ENCODE results near the gene HSPA1B. TPM values are rescaled to one million over a fixed set of nuclear protein-coding genes. Genes with fewer than 3 reads are reported as not detected.
"Not testable (repeated sequence)": the region's sequence is repeated elsewhere in the genome, so short reads cannot be mapped to it uniquely, and the experiment has no call there.

HSPA1B gene
- total RNA-seq, 1 experiment from 2014 or later, result 131 TPM

DNA sequence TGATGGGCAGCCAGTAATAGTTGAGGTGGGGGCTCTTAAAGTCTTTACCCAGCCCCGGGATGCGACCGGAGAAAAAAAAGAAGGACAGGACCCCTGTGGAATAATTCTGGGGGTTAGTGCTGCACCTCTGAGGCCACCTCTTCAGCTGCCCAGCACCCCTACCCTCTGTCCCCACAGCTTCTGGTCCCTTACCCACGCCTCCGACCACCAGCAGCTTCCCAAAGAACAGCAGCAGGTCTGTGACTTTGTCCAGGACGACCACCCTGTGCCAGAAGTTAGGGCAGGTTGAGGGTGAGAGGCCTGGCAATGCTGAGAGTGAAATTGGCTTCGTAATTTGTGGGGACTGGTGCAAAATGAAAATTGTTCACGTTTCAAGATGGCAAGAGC, 37.3 kb downstream of the HSPA1B start:
- peaks cover 6% of the 10 kb centered on the region for H3K4me1 ChIP-seq (ENCODE audit: insufficient read depth, low read length, poor library complexity, severe bottlenecking)
- intact Hi-C loops (cut with micrococcal nuclease; ENCODE audit: unreplicated experiment), result no loop called here
- TF ChIP-seq EZH2 (IDR thresholded peaks at IDR 0.05; ENCODE audit: borderline replicate concordance, low read depth, low read length, poor library complexity, severe bottlenecking) (no peak), CTCF (conservative IDR thresholded peaks at IDR 0.05; ENCODE audit: low read depth, low read length) (no peak)
- BruUV-seq (replicated peaks), result no TSS peak
- DNase-seq (ENCODE audit: low spot score), result no peak
- H3K27ac ChIP-seq (ENCODE audit: low read depth, low read length, poor library complexity, severe bottlenecking), result no peak overlapping the region
- no peaks in the 10 kb centered on the region for H3K27me3 ChIP-seq (replicated peaks; ENCODE audit: insufficient read depth, low read depth, low read length, poor library complexity)
- H3K9me3 ChIP-seq (ENCODE audit: low read depth, low read length, poor library complexity, severe bottlenecking), result no peaks in the 10 kb centered on the region
- CTCF ChIA-PET, result no interaction called here
- no peaks in the 10 kb centered on the region for H3K36me3 ChIP-seq (ENCODE audit: insufficient read depth, low read length, poor library complexity, severe bottlenecking)
- no peak overlapping the region for H3K4me3 ChIP-seq (ENCODE audit: low read depth, low read length, poor library complexity, severe bottlenecking)
- POLR2A ChIA-PET (ENCODE audit: low non-redundant PET), result no interaction called here

GRCh38 chr6:31865205-31866118, 37.9 kb downstream of the HSPA1B start:
- TF ChIP-seq CTCF (conservative IDR thresholded peaks at IDR 0.05; ENCODE audit: low read depth, low read length), result no peak
- TF ChIP-seq EZH2 (IDR thresholded peaks at IDR 0.05; ENCODE audit: borderline replicate concordance, low read depth, low read length, poor library complexity, severe bottlenecking), result no peak
- Histone ChIP-seq H3K4me1 (ENCODE audit: insufficient read depth, low read length, poor library complexity, severe bottlenecking) (peaks cover 6% of the 10 kb centered on the region), H3K4me3 (ENCODE audit: low read depth, low read length, poor library complexity, severe bottlenecking) (no peak overlapping the region), H3K9me3 (ENCODE audit: low read depth, low read length, poor library complexity, severe bottlenecking) (no peaks in the 10 kb centered on the region), H3K36me3 (ENCODE audit: insufficient read depth, low read length, poor library complexity, severe bottlenecking) (no peaks in the 10 kb centered on the region), H3K27me3 (replicated peaks; ENCODE audit: insufficient read depth, low read depth, low read length, poor library complexity) (no peaks in the 10 kb centered on the region), H3K27ac (ENCODE audit: low read depth, low read length, poor library complexity, severe bottlenecking) (no peak overlapping the region)
- POLR2A ChIA-PET (ENCODE audit: low non-redundant PET), result no interaction called here
- CTCF ChIA-PET, result no interaction called here
- intact Hi-C loops (cut with micrococcal nuclease; ENCODE audit: unreplicated experiment), result no loop called here
- no TSS peak for BruUV-seq (replicated peaks)
- DNase-seq (ENCODE audit: low spot score), result no peak

GRCh38 chr6:31868658-31868971, 41.1 kb downstream of the HSPA1B start:
- H3K36me3 ChIP-seq (ENCODE audit: insufficient read depth, low read length, poor library complexity, severe bottlenecking); H3K27ac ChIP-seq (ENCODE audit: low read depth, low read length, poor library complexity, severe bottlenecking); CTCF ChIA-PET; POLR2A ChIA-PET (ENCODE audit: low non-redundant PET); DNase-seq (ENCODE audit: low spot score); intact Hi-C loops (cut with micrococcal nuclease; ENCODE audit: unreplicated experiment); BruUV-seq (replicated peaks); H3K9me3 ChIP-seq (ENCODE audit: low read depth, low read length, poor library complexity, severe bottlenecking); H3K4me3 ChIP-seq (ENCODE audit: low read depth, low read length, poor library complexity, severe bottlenecking); H3K4me1 ChIP-seq (ENCODE audit: insufficient read depth, low read length, poor library complexity, severe bottlenecking); H3K27me3 ChIP-seq (replicated peaks; ENCODE audit: insufficient read depth, low read depth, low read length, poor library complexity): not testable (repeated sequence)

- no TSS peak for BruUV-seq (replicated peaks)
- POLR2A ChIA-PET (ENCODE audit: low non-redundant PET), result interaction anchor here (0.7 kb wide), 1 partner anchor 375 kb away, joined by 3 read pairs; no protein-coding TSS in a partner anchor
- Histone ChIP-seq H3K27ac (ENCODE audit: low read depth, low read length, poor library complexity, severe bottlenecking) (no peak overlapping the region), H3K36me3 (ENCODE audit: insufficient read depth, low read length, poor library complexity, severe bottlenecking) (no peaks in the 10 kb centered on the region), H3K9me3 (ENCODE audit: low read depth, low read length, poor library complexity, severe bottlenecking) (no peaks in the 10 kb centered on the region), H3K27me3 (replicated peaks; ENCODE audit: insufficient read depth, low read depth, low read length, poor library complexity) (no peaks in the 10 kb centered on the region), H3K4me3 (ENCODE audit: low read depth, low read length, poor library complexity, severe bottlenecking) (no peak overlapping the region), H3K4me1 (ENCODE audit: insufficient read depth, low read length, poor library complexity, severe bottlenecking) (peaks cover 3% of the 10 kb centered on the region)
- intact Hi-C loops (cut with micrococcal nuclease; ENCODE audit: unreplicated experiment), result no loop called here
- TF ChIP-seq EZH2 (IDR thresholded peaks at IDR 0.05; ENCODE audit: borderline replicate concordance, low read depth, low read length, poor library complexity, severe bottlenecking), result no peak
- TF ChIP-seq CTCF (conservative IDR thresholded peaks at IDR 0.05; ENCODE audit: low read depth, low read length), result no peak
- DNase-seq (ENCODE audit: low spot score), result no peak
- CTCF ChIA-PET, result no interaction called here
Measured at GRCh38 chr6:31869343-31869742, 41.8 kb downstream of the HSPA1B start.

Measured in A673 (cell line).